SH-SY5Y (cell line): ENCODE measurements around the gene SYTL2.

Source experiments
- GATA2 ChIP-seq: IDR thresholded peaks from 2 replicates; pipeline ENCODE4 v1.6.1; 2011; ENCODE audit warnings: mild to moderate bottlenecking, low read depth, low read length
- GATA3 ChIP-seq: IDR thresholded peaks from 2 replicates; pipeline ENCODE4 v1.6.1; 2011; ENCODE audit warnings: low read depth, mild to moderate bottlenecking, low read length, moderate library complexity

- TF ChIP-seq GATA3: no peak
- TF ChIP-seq GATA2: no peak
These were observed 27.2 kb downstream of the SYTL2 start for GRCh38 chr11:85783758-85784157.
